GM12873 (cell line): ENCODE results near the gene HOXA9.

Source experiments
- TF ChIP-seq, protein P1 (sequence below): IDR thresholded peaks from 2 replicates; pipeline ENCODE4 v1.5.1; 2012; ENCODE audit warnings: low read depth, mild to moderate bottlenecking, moderate library complexity, low read length, control low read depth; ENCODE audit not compliant: insufficient read depth; ENCODE audit errors: missing control alignments

The HOXA9 gene

DNA sequence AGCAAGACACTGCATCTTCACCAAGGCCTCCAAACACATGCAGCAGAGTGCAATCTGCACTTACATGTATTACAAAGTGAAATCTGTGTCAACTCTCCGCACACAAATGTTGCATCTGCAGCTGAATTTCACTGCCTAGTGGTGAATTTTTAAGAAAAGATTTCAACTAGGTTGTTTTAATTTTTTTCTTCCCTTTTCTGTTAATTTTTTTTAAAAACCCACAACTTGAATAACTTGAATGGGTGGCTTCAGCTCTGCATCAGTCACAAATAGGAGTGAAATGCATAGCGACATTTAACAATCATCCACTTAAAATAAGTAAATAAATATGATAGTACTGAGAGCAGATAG is 28.6 kb upstream of the HOXA9 start:
- TF ChIP-seq, protein P1, sequence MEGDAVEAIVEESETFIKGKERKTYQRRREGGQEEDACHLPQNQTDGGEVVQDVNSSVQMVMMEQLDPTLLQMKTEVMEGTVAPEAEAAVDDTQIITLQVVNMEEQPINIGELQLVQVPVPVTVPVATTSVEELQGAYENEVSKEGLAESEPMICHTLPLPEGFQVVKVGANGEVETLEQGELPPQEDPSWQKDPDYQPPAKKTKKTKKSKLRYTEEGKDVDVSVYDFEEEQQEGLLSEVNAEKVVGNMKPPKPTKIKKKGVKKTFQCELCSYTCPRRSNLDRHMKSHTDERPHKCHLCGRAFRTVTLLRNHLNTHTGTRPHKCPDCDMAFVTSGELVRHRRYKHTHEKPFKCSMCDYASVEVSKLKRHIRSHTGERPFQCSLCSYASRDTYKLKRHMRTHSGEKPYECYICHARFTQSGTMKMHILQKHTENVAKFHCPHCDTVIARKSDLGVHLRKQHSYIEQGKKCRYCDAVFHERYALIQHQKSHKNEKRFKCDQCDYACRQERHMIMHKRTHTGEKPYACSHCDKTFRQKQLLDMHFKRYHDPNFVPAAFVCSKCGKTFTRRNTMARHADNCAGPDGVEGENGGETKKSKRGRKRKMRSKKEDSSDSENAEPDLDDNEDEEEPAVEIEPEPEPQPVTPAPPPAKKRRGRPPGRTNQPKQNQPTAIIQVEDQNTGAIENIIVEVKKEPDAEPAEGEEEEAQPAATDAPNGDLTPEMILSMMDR: no peak

DNA sequence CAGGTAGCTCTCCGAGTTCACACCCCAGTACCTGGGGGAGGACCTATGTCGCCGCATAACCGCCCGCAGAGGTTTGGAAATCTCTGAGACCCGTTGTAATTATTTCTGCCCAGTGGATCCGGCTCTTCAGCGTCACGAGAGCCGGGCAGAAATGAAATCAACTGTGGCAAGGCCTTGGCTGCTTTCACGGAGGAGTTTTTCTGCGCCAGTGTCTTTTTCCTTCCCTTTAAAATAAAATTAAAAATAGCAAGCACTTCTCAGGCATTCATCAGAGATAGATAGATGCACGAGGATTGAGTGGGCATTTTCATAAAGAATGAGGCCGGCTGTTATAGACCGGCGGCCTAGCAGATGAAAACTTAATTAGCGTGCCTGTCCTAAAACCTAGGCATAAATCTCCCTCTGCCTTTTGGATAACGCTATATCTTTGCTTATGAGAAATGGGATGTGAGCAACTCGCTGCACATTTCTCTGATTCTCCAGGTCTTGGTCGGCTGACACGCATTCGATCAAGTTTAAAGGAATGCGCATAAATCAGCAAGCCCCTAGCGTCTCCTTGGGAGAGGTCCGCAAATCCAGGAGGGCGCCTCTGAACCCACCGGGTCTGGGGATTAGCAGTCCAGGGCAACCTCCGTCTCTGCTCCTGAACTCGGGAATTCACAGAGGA is 28.1 kb upstream of the HOXA9 start:
- TF ChIP-seq, protein P1: no peak

GRCh38 chr7:27192546-27193334 is 27.4 kb upstream of the HOXA9 start:
- TF ChIP-seq, protein P1: no peak

DNA sequence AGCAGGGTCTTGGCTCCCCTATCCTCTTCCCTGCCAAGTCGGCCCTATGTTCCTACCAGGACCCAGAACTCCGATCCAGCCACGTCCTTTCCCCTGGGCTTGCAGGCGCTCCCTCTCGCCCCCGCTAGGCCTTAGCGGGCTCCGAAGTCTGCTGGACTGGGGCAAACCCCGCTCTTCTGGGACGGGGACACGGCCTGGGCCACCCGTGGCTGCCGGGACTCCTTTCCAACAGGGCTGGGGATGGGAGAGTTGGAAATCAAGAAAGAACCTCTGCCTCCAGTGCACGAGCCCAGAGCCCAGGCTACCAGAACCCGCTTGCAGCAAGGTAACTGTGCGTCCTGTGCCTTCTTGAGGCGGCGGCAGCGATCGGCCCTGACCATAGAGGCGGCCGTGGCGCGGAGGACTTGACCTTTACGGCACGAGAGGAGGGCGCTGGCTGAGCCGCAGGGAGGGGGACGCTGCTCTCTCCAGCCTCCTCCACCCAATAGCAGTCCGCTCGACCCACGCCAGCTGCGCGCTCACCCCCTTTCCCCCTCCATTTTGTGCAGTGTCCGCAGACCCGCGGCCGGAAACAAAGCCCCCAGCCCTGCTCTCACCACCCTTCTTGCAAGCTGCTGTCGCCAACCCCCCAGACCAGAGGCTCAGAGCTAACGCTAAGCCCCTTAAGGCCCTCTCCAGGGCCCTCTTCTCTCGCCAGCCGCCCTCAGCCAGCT is 26.7 kb upstream of the HOXA9 start:
- TF ChIP-seq, protein P1: no peak

DNA sequence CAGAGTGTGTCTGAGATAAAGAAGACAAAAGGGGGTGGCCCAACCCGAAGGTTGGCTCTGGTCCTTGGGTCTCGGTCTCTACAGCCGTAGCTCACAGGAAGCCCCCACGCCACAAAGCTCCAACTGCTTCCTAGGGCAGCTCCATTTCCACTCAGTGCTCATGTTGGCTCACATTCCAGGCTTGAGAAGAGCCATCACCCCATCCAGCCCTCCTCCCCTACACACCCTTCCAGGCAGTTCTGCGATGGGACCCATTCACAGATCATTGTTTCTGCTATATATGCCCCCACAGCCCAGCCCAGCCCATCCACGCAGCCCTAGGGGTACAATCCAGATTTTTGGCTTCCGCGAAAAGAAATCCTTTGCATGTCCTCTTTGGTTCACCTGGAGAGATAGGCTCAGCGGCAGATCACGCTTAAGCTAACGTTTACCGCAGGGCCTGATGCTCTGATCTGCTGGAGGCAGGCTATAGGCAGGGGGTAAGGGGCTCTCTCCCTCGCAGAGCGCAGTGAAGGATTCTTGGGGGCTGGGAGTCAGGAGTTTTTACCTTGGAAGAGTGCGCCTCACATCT is 25.9 kb upstream of the HOXA9 start:
- TF ChIP-seq, protein P1: no peak

- TF ChIP-seq, protein P1: no peak
Measured at GRCh38 chr7:27189997-27190748, 24.8 kb upstream of the HOXA9 start.
